PFSK-1 (cell line): Measurements from ENCODE around the gene ZMAT3.

Source experiments
- FOXP2 ChIP-seq: optimal IDR thresholded peaks from 2 replicates; pipeline ENCODE3; 2011; ENCODE audit warnings: borderline replicate concordance, control low read depth, inconsistent platforms; ENCODE audit not compliant: insufficient read depth; ENCODE audit errors: extremely low read length, extremely low read depth
- POLR2AphosphoS5 ChIP-seq: IDR thresholded peaks from 2 replicates; pipeline ENCODE4 v1.6.1; 2012; ENCODE audit warnings: low read depth, mild to moderate bottlenecking, control low read depth, low read length, moderate library complexity
- SIN3A ChIP-seq: IDR thresholded peaks from 2 replicates; pipeline ENCODE4 v1.6.1; 2012; ENCODE audit warnings: mild to moderate bottlenecking, low read length, moderate library complexity, borderline replicate concordance; ENCODE audit not compliant: insufficient read depth
- TAF1 ChIP-seq: IDR thresholded peaks from 2 replicates; pipeline ENCODE4 v1.6.1; 2012; ENCODE audit warnings: low read length, control low read depth, borderline replicate concordance; ENCODE audit not compliant: insufficient read depth
- TF ChIP-seq, protein P1 (sequence below), 2 experiments: IDR thresholded peaks; 2 replicates each; pipeline versions ENCODE4 v1.6.1 to v1.8.0; 2011 to 2012; ENCODE audit warnings: low read depth in 2 of 2, low read length in 2 of 2, control low read depth in 1 of 2, inconsistent platforms in 1 of 2, mild to moderate bottlenecking in 1 of 2, moderate library complexity in 1 of 2; ENCODE audit not compliant: insufficient read depth in 1 of 2

ZMAT3 gene

DNA sequence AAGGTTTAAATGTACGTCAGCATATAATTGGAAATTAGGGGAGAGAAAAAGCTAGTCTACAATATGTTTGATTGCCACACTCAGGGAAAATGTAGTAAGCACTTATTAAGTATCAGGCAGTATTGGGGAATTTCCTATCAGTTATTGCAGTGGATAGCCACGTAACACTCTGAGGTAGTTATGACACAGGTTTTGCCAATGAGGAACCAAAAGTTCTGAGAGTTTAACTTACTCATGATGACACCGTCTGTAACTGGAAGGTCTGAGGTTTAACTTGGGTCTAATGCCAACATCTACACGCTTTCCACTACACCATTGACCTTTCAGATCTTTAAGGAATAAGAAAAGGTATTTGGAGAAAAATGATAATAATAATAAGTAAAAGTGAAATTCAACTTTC is 89.5 kb downstream of the ZMAT3 start:
- TF ChIP-seq, protein P1, sequence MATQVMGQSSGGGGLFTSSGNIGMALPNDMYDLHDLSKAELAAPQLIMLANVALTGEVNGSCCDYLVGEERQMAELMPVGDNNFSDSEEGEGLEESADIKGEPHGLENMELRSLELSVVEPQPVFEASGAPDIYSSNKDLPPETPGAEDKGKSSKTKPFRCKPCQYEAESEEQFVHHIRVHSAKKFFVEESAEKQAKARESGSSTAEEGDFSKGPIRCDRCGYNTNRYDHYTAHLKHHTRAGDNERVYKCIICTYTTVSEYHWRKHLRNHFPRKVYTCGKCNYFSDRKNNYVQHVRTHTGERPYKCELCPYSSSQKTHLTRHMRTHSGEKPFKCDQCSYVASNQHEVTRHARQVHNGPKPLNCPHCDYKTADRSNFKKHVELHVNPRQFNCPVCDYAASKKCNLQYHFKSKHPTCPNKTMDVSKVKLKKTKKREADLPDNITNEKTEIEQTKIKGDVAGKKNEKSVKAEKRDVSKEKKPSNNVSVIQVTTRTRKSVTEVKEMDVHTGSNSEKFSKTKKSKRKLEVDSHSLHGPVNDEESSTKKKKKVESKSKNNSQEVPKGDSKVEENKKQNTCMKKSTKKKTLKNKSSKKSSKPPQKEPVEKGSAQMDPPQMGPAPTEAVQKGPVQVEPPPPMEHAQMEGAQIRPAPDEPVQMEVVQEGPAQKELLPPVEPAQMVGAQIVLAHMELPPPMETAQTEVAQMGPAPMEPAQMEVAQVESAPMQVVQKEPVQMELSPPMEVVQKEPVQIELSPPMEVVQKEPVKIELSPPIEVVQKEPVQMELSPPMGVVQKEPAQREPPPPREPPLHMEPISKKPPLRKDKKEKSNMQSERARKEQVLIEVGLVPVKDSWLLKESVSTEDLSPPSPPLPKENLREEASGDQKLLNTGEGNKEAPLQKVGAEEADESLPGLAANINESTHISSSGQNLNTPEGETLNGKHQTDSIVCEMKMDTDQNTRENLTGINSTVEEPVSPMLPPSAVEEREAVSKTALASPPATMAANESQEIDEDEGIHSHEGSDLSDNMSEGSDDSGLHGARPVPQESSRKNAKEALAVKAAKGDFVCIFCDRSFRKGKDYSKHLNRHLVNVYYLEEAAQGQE (IDR thresholded peaks at IDR 0.05; ENCODE audit: insufficient read depth in 1 of 2, low read depth in 2 of 2, low read length in 2 of 2), result no peak
- TF ChIP-seq FOXP2 (no peak), POLR2AphosphoS5 (no peak), SIN3A (no peak), TAF1 (no peak)

DNA sequence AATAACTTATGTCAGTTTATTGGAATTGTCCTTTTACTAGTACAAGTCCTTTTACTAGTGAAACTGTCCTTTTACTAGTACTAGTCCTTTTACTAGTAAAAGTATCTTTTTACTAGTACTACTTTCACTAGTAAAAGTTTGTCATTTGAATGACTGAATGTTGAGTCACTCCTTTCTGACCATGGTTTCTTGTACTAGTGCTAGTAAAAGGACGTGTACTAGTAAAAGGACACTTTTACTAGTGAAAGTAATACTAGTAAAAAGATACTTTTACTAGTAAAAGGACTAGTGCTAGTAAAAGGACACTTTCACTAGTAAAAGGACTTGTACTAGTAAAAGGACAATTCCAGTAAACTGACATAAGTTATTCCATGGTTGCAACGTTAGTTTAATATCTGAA is 96.3 kb downstream of the ZMAT3 start:
- no peak for TF ChIP-seq POLR2AphosphoS5
- TF ChIP-seq, protein P1 (IDR thresholded peaks at IDR 0.05; ENCODE audit: insufficient read depth in 1 of 2, low read depth in 2 of 2, low read length in 2 of 2), result no peak
- TF ChIP-seq TAF1, result no peak
- no peak for TF ChIP-seq SIN3A
- no peak for TF ChIP-seq FOXP2

DNA sequence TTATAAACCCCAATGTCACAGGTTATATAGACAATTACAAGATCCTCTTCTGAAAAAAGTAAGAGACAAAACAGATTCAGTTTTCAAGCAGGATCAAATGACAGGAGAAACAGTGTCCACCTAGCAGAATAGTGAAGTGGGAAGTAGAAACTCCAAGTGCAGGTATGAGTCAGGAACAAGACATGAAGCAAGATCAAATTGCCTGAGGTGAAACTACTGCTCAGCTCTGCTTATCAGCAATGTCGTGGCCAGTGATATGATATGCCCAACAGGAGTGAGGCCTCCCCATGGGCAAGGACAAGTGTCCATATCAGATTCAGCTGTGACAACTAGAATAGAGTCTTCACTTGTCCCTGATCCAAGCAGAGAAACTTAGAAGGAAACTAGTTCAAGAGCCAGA is 100.0 kb downstream of the ZMAT3 start:
- TF ChIP-seq TAF1, result no peak
- no peak for TF ChIP-seq SIN3A
- TF ChIP-seq, protein P1 (IDR thresholded peaks at IDR 0.05; ENCODE audit: insufficient read depth in 1 of 2, low read depth in 2 of 2, low read length in 2 of 2), result no peak
- TF ChIP-seq FOXP2, result no peak
- no peak for TF ChIP-seq POLR2AphosphoS5

DNA sequence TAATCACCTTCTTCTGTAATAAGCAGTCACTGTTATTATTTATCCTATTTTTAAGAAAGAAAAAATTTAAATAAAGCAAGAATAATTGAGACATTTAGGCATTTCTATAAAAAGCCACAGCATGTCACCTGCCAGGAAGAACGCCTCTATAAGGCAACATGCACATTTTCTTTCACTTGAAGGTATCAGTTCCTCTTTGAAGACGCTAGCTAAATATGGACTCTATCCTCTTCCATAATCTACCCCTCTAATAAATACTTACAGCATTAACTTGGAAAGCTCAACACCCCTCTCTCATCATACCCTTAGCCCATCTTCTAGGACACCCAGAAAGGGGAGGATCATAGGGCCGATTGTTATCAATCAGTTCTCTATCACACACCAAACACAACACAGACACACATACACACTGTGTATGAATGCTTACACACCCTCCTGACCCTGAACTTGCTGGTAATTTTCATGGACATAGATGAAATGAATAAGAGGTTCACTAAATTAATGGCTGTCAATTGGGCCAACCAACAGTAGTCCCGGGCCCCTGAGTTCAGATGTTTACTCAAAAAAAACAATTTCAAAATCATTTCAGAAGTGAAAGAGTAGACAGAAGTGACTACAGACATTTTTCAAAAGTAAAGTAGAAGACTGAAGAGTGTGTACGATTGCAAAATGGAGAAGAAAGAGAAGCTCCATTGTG is 102.5 kb downstream of the ZMAT3 start:
- TF ChIP-seq TAF1 (no peak), POLR2AphosphoS5 (no peak), FOXP2 (no peak), SIN3A (no peak)
- TF ChIP-seq, protein P1 (IDR thresholded peaks at IDR 0.05; ENCODE audit: insufficient read depth in 1 of 2, low read depth in 2 of 2, low read length in 2 of 2), result no peak
